Smooth muscle cell of the brain vasculature (primary cell): ENCODE data around the gene EVI2A.

Source experiments
- DNase-seq: peaks from one replicate; pipeline ENCODE4 v3.0.0-alpha.2; 2012; ENCODE audit warnings: low read depth, low spot score

EVI2A gene

DNA sequence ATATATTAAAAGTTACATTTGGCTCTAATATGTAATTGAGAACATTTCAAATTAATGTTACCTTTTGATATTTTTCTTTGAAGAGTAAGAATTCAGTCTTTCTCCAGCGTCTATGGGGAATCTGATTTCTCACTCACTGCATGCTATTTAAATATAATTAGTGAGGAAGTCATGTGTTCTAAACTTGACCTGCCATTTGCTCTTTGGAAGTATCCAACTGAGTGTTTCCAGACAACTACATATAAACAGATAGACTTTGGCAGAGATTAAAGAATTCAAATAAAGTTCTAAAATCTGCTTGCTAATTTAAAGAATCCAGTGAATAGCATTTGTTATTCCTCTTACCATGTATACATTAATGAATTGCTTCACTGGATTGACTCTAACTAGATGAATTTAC, 47.9 kb downstream of the EVI2A start:
- DNase-seq = no peak

DNA sequence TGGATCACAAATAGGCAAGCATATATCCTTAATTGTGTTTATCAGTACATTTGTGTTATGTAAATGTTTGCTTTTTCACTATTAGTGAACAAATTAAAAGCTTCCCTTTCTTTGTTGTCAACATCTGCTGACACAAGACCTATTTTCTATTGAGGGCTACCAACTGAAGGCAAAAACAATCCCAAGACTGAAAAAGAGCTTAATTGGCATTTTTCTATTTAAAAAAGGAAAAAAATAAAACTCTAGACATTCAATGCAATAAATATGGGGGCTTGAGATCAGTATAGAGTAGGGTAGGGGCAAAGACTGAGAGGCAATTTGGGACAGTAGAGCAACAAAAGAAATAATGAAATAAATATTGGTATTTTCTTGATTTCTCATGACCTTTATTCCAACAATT, 48.6 kb downstream of the EVI2A start:
- no peak for DNase-seq

DNA sequence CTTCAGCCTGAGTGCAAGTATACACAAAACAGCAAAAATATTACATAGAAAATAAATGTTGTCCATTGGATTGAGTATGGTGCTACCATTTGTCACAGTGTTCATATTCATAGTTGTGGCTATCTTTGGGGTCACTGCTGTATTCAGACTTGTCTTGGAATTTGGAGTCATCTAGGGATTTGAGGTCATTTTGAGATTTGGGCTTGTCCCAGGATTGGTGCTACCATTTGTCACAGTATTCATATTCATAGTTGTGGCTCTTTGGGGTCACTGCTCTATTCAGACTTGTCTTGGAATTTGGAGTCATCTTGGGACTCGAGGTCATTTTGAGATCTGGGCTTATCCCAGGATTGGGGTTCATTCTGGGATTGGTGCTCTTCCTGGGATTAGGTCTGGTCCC, 49.2 kb downstream of the EVI2A start:
- DNase-seq = no peak

DNA sequence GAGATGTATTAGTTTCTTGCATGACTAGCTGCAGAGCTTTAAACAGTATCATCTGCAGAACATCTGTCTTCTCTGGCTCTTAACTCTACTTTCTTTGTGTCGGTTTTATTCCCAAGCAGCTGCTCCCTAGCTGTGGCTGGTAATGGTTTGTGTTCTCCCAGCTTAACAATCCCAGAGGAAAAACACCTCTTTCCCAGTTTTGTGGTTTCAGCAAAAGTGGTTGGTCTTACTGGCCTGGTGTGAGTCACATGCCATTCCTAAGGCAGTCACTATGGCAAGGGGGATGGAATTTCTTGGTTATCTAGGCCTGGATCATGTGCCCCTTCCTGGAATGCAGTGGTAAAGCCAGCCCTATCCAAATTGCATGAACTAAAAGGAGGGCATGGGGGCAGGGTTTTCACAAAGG, 51.8 kb downstream of the EVI2A start:
- DNase-seq = peak; percentile 53

DNA sequence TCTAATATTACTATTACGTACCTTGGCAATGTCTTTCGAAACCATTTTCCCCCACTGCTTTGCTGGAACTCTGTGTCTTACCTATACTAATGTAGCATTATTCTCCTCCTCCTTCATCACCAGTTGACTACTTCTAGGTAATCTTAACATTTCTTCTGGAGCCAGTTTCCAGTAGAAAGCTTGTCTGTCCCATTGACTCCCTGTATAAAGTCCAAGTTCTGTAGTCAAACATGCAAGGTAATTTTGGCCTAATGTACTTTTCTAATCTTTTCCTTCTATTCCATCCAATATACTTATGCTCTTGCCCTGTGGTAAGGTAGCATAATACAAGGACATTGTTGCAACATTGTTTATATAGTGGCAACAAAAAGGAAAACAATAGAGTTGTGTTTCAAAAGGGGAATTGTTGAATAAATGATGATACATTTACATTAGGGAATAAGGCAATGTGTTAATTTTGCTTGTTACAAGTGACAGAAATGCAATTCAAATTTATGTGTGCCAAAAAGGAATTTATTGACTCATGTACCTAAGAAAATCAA, 52.3 kb downstream of the EVI2A start:
- DNase-seq = no peak
